H1 (cell line): ENCODE measurements around the gene HEATR1.

Source experiments
- POLR2AphosphoS5 ChIP-seq: IDR thresholded peaks from 2 replicates; pipeline ENCODE4 v1.6.1; 2011; ENCODE audit warnings: low read depth, low read length
- RFX5 ChIP-seq: IDR thresholded peaks from 2 replicates; pipeline ENCODE4 v1.6.1; 2011; ENCODE audit warnings: low read depth, low read length, improper control_type of control experiment, borderline replicate concordance
- SP1 ChIP-seq: IDR thresholded peaks from 2 replicates; pipeline ENCODE4 v1.6.1; 2011; ENCODE audit warnings: low read depth, low read length
- TAF1 ChIP-seq: IDR thresholded peaks from 2 replicates; pipeline ENCODE4 v1.6.1; 2011; ENCODE audit warnings: mild to moderate bottlenecking, low read depth, low read length
- TF ChIP-seq, protein P1 (sequence below): IDR thresholded peaks from 2 replicates; pipeline ENCODE4 v1.6.1; 2011; ENCODE audit warnings: low read length, improper control_type of control experiment
- TF ChIP-seq, protein P2 (sequence below), 3 experiments: IDR thresholded peaks; 1 replicate in 2 of 3; 2 replicates in 1 of 3; pipeline versions ENCODE4 v1.5.1 to v1.6.1; 2011; ENCODE audit warnings: low read length in 3 of 3, mild to moderate bottlenecking in 3 of 3, inconsistent platforms in 2 of 3, low read depth in 1 of 3, moderate library complexity in 1 of 3; ENCODE audit not compliant: insufficient read depth in 1 of 3; ENCODE audit errors: control extremely low read depth in 1 of 3

DNA sequence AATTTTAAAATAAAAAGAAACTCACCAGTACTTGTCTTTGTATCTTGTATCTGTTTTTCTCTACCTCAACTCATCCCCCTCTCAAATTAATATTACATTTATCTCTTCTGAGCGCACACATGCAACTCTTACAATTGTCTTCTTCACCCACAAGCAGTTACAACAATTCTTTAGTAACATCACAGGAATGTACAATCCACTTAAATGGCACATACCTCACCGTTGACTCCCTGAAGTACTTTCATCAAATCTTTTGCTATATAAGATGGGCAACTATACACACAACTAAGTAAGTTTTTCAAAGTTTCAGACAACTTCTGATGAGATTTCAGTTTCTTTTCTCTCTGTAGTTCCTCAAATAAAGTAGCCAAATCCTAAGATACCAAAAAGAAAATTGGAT is 28.3 kb downstream of the HEATR1 start:
- TF ChIP-seq, protein P1, sequence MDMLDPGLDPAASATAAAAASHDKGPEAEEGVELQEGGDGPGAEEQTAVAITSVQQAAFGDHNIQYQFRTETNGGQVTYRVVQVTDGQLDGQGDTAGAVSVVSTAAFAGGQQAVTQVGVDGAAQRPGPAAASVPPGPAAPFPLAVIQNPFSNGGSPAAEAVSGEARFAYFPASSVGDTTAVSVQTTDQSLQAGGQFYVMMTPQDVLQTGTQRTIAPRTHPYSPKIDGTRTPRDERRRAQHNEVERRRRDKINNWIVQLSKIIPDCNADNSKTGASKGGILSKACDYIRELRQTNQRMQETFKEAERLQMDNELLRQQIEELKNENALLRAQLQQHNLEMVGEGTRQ = no peak
- TF ChIP-seq SP1 (no peak), TAF1 (no peak), RFX5 (no peak), POLR2AphosphoS5 (no peak)
- TF ChIP-seq, protein P2, sequence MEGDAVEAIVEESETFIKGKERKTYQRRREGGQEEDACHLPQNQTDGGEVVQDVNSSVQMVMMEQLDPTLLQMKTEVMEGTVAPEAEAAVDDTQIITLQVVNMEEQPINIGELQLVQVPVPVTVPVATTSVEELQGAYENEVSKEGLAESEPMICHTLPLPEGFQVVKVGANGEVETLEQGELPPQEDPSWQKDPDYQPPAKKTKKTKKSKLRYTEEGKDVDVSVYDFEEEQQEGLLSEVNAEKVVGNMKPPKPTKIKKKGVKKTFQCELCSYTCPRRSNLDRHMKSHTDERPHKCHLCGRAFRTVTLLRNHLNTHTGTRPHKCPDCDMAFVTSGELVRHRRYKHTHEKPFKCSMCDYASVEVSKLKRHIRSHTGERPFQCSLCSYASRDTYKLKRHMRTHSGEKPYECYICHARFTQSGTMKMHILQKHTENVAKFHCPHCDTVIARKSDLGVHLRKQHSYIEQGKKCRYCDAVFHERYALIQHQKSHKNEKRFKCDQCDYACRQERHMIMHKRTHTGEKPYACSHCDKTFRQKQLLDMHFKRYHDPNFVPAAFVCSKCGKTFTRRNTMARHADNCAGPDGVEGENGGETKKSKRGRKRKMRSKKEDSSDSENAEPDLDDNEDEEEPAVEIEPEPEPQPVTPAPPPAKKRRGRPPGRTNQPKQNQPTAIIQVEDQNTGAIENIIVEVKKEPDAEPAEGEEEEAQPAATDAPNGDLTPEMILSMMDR (IDR thresholded peaks at IDR 0.05; ENCODE audit: control extremely low read depth in 1 of 3, insufficient read depth in 1 of 3, low read depth in 1 of 3, low read length in 3 of 3) = no peak
